HCT116 (cell line): ENCODE measurements around the gene PRPF39.

Source experiments
- EZH2 ChIP-seq: fragments of 200-600 bp; sonication (generic); IDR thresholded peaks from 2 replicates; pipeline ENCODE4 v1.6.1; 2017; ENCODE audit warnings: antibody characterized with exemption, mixed run types
- SIN3A ChIP-seq: IDR thresholded peaks from 2 replicates; pipeline ENCODE4 v1.6.1; 2012; ENCODE audit warnings: low read depth
- TF ChIP-seq, protein P1 (sequence below), 3 experiments: fragments of 200-600 bp in 1 of 3; sonication (generic) in 1 of 3; IDR thresholded peaks in 2 of 3; conservative IDR thresholded peaks in 1 of 3; 2 replicates each; pipeline ENCODE4 v1.5.1; 2012 to 2017; ENCODE audit warnings: low read depth in 2 of 3, low read length in 2 of 3, antibody characterized with exemption in 1 of 3, borderline replicate concordance in 1 of 3, control low read depth in 1 of 3, mild to moderate bottlenecking in 1 of 3, mixed read lengths in 1 of 3, mixed run types in 1 of 3, moderate library complexity in 1 of 3; ENCODE audit not compliant: insufficient read depth in 1 of 3
- TF ChIP-seq, protein P2 (sequence below): IDR thresholded peaks from 2 replicates; pipeline ENCODE4 v1.6.1; 2012; ENCODE audit warnings: low read depth

DNA sequence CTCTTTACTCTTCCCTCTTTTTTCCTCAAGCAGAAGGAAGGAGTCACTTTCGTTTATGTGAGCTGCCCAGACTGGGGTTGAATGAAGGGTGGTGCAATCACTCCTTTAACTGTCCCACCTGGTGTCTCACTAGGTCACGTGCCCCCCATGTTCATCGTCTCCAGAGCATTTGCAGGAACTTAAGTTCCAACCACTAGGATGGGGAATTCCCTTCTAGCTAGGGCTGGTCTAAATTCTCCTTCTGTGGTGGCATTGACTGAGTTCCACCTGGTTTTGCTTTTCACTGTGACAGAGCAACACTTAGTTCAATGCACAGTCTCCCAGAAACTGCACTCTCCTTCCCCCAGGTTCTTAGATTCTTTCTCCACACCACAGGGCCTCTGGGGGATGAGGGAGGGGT lies 61.3 kb downstream of the PRPF39 start:
- TF ChIP-seq, protein P1, sequence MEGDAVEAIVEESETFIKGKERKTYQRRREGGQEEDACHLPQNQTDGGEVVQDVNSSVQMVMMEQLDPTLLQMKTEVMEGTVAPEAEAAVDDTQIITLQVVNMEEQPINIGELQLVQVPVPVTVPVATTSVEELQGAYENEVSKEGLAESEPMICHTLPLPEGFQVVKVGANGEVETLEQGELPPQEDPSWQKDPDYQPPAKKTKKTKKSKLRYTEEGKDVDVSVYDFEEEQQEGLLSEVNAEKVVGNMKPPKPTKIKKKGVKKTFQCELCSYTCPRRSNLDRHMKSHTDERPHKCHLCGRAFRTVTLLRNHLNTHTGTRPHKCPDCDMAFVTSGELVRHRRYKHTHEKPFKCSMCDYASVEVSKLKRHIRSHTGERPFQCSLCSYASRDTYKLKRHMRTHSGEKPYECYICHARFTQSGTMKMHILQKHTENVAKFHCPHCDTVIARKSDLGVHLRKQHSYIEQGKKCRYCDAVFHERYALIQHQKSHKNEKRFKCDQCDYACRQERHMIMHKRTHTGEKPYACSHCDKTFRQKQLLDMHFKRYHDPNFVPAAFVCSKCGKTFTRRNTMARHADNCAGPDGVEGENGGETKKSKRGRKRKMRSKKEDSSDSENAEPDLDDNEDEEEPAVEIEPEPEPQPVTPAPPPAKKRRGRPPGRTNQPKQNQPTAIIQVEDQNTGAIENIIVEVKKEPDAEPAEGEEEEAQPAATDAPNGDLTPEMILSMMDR (IDR thresholded peaks at IDR 0.05 in 2 of 3, conservative IDR thresholded peaks at IDR 0.05 in 1 of 3; ENCODE audit: borderline replicate concordance in 1 of 3, insufficient read depth in 1 of 3, low read depth in 2 of 3, low read length in 2 of 3): no peak
- no peak for TF ChIP-seq SIN3A
- TF ChIP-seq, protein P2, sequence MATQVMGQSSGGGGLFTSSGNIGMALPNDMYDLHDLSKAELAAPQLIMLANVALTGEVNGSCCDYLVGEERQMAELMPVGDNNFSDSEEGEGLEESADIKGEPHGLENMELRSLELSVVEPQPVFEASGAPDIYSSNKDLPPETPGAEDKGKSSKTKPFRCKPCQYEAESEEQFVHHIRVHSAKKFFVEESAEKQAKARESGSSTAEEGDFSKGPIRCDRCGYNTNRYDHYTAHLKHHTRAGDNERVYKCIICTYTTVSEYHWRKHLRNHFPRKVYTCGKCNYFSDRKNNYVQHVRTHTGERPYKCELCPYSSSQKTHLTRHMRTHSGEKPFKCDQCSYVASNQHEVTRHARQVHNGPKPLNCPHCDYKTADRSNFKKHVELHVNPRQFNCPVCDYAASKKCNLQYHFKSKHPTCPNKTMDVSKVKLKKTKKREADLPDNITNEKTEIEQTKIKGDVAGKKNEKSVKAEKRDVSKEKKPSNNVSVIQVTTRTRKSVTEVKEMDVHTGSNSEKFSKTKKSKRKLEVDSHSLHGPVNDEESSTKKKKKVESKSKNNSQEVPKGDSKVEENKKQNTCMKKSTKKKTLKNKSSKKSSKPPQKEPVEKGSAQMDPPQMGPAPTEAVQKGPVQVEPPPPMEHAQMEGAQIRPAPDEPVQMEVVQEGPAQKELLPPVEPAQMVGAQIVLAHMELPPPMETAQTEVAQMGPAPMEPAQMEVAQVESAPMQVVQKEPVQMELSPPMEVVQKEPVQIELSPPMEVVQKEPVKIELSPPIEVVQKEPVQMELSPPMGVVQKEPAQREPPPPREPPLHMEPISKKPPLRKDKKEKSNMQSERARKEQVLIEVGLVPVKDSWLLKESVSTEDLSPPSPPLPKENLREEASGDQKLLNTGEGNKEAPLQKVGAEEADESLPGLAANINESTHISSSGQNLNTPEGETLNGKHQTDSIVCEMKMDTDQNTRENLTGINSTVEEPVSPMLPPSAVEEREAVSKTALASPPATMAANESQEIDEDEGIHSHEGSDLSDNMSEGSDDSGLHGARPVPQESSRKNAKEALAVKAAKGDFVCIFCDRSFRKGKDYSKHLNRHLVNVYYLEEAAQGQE: no peak
- TF ChIP-seq EZH2: no peak
